ENCODE measurements around the gene FKBP10. TPM values are rescaled to one million over a fixed set of nuclear protein-coding genes. Genes with fewer than 3 reads are reported as not detected.
"Not testable (repeated sequence)": the region's sequence is repeated elsewhere in the genome, so short reads cannot be mapped to it uniquely, and the experiment has no call there.

FKBP10 gene
- total and polyA plus RNA-seq, 2 experiments from 2014 or later: 113 to 336 TPM

DNA sequence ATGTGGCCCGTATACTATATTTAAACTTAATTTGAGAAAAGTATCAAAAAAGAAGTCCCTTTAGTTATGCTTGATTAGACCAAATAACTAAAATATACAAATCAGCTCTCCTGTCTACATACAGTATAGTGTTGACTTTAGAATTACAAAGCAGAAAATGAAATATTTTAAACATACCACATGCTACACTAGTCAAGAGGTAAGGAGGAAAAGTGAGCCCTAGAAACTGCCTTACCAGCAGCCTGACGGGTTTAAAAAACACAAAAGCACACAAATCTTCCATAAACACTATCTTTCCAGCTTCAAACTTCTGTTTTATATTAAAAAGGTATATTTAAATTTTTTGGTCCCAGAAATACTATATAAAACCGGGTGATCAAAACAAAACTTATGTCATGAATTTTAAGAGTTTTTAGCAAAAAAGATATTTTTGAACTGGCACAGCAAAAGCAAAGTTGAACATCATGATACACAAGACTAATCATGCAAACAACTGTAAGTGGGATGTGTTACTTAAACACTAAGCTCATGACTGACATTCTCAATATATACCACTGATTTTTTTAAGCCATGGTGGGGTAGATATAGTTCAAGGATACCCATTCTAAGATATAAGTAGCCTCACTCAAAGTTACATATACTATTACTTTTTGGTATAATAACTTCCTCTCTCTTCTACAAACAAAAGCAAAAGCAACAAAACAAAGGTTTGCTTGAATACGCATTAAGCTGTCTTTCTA is 36.6 kb downstream of the FKBP10 start:
- Histone ChIP-seq H3K27me3 (no peaks in the 10 kb centered on the region), H3K36me3 (peaks cover 10% of the 10 kb centered on the region), H3K4me3 (no peak overlapping the region), H3K9me3 (ENCODE audit: low read depth) (no peaks in the 10 kb centered on the region), H3K27ac (no peak overlapping the region), H3K4me1 (ENCODE audit: low read depth) (no peaks in the 10 kb centered on the region)
- no peak for DNase-seq (ENCODE audit: low read depth in 1 of 2, low spot score in 1 of 2)
- TF ChIP-seq, protein P1, sequence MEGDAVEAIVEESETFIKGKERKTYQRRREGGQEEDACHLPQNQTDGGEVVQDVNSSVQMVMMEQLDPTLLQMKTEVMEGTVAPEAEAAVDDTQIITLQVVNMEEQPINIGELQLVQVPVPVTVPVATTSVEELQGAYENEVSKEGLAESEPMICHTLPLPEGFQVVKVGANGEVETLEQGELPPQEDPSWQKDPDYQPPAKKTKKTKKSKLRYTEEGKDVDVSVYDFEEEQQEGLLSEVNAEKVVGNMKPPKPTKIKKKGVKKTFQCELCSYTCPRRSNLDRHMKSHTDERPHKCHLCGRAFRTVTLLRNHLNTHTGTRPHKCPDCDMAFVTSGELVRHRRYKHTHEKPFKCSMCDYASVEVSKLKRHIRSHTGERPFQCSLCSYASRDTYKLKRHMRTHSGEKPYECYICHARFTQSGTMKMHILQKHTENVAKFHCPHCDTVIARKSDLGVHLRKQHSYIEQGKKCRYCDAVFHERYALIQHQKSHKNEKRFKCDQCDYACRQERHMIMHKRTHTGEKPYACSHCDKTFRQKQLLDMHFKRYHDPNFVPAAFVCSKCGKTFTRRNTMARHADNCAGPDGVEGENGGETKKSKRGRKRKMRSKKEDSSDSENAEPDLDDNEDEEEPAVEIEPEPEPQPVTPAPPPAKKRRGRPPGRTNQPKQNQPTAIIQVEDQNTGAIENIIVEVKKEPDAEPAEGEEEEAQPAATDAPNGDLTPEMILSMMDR (IDR thresholded peaks at IDR 0.05; ENCODE audit: low read depth, low read length): no peak

DNA sequence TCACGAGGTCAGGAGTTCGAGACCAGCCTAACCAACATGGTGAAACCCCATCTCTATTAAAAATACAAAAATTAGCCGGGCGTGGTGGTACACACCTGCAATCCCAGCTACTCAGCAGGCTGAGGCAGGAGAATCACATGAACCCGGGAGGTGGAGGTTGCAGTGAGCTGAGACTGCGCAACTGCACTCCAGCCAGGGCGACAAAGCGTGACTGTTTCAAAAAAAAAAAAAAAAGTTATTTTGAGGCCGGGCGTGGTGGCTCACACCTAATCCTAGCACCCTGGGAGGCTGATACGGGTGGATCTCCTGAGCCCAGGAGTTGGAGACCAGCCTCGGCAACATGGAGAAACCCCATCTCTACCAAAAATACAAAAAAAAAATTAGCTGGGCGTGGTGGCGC is 38.6 kb downstream of the FKBP10 start:
- not testable (repeated sequence) for H3K4me3 ChIP-seq; H3K36me3 ChIP-seq; DNase-seq (ENCODE audit: low read depth in 1 of 2, low spot score in 1 of 2); H3K27me3 ChIP-seq; H3K4me1 ChIP-seq (ENCODE audit: low read depth); H3K27ac ChIP-seq; H3K9me3 ChIP-seq (ENCODE audit: low read depth)

DNA sequence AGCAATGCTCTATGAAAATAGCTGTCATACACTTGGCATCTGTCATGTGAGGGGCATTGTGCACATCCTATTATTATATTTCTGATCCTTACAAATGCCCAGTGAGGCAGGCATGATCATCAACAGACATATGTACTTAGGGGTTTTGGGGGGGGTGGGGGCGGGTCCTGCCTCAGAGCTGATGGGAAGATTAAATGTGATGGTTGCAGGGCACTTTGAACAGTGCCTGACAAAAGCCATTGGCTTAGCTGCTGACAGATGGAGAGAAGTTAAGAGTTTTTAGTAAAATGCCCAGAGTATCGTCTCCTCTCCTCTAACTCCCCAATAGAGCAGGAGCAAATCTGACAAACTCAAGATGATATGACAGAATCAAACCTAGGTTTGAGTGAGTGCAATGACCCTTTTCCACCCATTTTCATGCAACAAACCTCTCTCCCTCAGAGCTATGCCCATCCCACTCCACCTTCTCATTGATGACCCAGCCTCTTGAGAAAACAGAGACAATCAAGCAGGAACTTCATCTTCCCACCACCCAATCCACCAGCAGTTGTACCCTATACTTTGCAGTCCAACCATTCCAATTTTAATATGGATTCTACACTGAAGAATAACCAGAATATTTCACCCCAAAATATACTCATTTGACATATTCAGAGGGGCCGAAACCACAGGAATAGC is 47.6 kb downstream of the FKBP10 start:
- TF ChIP-seq, protein P1 (IDR thresholded peaks at IDR 0.05; ENCODE audit: low read depth, low read length): no peak
- no peak for DNase-seq (ENCODE audit: low read depth in 1 of 2, low spot score in 1 of 2)
- Histone ChIP-seq H3K4me3 (no peak overlapping the region), H3K36me3 (no peaks in the 10 kb centered on the region), H3K27ac (peak overlapping the region; percentile 12), H3K9me3 (ENCODE audit: low read depth) (no peaks in the 10 kb centered on the region), H3K4me1 (ENCODE audit: low read depth) (peaks cover 25% of the 10 kb centered on the region), H3K27me3 (no peaks in the 10 kb centered on the region)

DNA sequence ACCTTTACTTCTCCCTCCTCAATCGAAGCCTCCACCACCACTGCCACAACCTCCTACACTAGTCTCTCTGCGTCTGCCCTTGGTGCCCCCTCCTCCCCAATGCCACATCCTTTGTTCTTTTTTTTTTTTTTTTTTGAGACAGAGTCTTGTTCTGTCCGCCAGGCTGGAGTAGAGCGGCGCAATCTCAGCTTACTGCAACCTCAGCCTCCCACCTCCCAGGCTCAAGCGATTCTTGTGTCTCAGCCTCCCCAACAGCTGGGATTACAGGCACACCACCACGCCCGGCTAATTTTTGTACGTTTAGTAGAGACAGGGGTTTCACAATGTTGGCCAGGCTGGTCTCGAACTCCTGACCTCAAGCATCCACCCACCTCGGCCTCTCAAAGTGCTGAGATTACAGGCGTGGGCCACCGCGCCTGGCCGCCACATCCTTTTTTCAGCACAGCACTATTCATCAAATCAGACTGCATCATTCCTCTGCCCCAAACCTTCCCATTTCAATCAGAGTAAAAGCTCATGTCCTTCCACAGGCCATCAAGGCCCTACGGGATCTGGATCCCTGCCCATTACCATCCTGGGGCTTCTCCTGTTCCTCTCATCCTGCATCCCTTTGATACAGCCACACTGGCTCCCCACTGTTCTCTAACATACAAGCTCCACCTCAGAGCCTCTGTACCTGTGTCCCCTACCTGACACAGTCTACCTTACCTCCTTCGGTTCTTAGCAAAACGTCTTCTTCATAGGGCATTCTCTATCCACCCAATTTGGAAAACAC is 50.5 kb downstream of the FKBP10 start:
- Histone ChIP-seq H3K4me1 (ENCODE audit: low read depth) (peaks cover 25% of the 10 kb centered on the region), H3K36me3 (peaks cover 10% of the 10 kb centered on the region), H3K27me3 (no peaks in the 10 kb centered on the region), H3K27ac (no peak overlapping the region), H3K9me3 (ENCODE audit: low read depth) (no peaks in the 10 kb centered on the region), H3K4me3 (no peak overlapping the region)
- DNase-seq (ENCODE audit: low read depth in 1 of 2, low spot score in 1 of 2): no peak
- TF ChIP-seq, protein P1 (IDR thresholded peaks at IDR 0.05; ENCODE audit: low read depth, low read length): no peak

DNA sequence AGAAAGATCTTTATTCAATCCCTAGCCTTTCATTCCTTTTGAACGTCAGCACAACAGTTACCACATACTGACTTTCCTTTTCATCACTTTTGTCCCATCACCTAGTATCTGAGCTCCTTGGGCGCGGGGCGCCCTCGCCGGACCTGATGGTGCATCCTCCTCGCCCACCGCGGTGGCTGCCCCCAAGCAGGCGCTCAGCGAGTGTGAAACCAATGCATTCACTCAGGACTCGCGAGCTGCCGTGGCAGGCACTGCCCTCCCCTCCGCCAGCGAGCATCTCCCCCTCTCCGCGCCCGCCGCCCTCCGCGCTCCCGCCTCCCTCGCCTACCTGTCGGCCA is 51.7 kb downstream of the FKBP10 start:
- DNase-seq (ENCODE audit: low read depth in 1 of 2, low spot score in 1 of 2): peak in 1 of 2 donors; percentile 59
- H3K27ac ChIP-seq: peak overlapping the region; percentile 89

More for the DNA sequence above, 51.7 kb downstream of the FKBP10 start:
- H3K4me1 ChIP-seq (ENCODE audit: low read depth): peaks cover 25% of the 10 kb centered on the region
- no peaks in the 10 kb centered on the region for H3K27me3 ChIP-seq
- H3K4me3 ChIP-seq: peak overlapping the region; percentile 55
- no peaks in the 10 kb centered on the region for H3K9me3 ChIP-seq (ENCODE audit: low read depth)
- peaks cover 19% of the 10 kb centered on the region for H3K36me3 ChIP-seq
- TF ChIP-seq, protein P1 (IDR thresholded peaks at IDR 0.05; ENCODE audit: low read depth, low read length): no peak
